Right atrium auricular region (tissue), 2 donors: ENCODE measurements around the gene RNU5B-1. TPM values are rescaled to one million over a fixed set of nuclear protein-coding genes. Genes with fewer than 3 reads are reported as not detected.

Experiments
- DNase-seq: peaks from one replicate; pipeline ENCODE4 v3.0.0-alpha.2; 2019; ENCODE audit warnings: low spot score
- H3K27ac ChIP-seq, 2 donors: fragments of 200-600 bp; sonication (generic); 1 replicate in 1 of 2; 2 replicates in 1 of 2; pipeline ENCODE4 v1.5.1; 2016 to 2019
- H3K27me3 ChIP-seq, 2 donors: fragments of 200-600 bp; sonication (generic); one replicate each; pipeline versions ENCODE4 v1.5.1 to v1.6.0; 2017 to 2019
- H3K36me3 ChIP-seq: fragments of 200-600 bp; sonication (generic); one replicate; pipeline ENCODE4 v1.5.1; 2016
- H3K4me1 ChIP-seq, 2 donors: fragments of 200-600 bp; sonication (generic); one replicate each; pipeline versions ENCODE4 v1.5.1 to v1.6.0; 2017 to 2019
- H3K4me3 ChIP-seq, 2 donors: fragments of 200-600 bp; sonication (generic); 1 replicate in 1 of 2; 2 replicates in 1 of 2; pipeline ENCODE4 v1.5.1; 2017 to 2019; ENCODE audit warnings: mild to moderate bottlenecking in 1 of 2, moderate library complexity in 1 of 2
- H3K9me3 ChIP-seq, 2 donors: fragments of 200-600 bp; sonication (generic); one replicate each; pipeline ENCODE4 v1.5.1; 2019
- total RNA-seq, 2 donors: library from RNA; depleted of rRNA; stranded (reverse); fragments of >200 nt; gene quantifications; one replicate each; pipeline ENCODE4 v1.1.0, GENCODE V29; 2016
- TF ChIP-seq, protein P1 (sequence below), 2 donors: fragments of 200-600 bp; sonication (generic); IDR thresholded peaks; one replicate each; pipeline ENCODE4 v1.5.1; 2019; ENCODE audit warnings: antibody characterized with exemption in 2 of 2

Gene RNU5B-1
- total RNA-seq, 2 donors from 2014 or later = not detected

DNA sequence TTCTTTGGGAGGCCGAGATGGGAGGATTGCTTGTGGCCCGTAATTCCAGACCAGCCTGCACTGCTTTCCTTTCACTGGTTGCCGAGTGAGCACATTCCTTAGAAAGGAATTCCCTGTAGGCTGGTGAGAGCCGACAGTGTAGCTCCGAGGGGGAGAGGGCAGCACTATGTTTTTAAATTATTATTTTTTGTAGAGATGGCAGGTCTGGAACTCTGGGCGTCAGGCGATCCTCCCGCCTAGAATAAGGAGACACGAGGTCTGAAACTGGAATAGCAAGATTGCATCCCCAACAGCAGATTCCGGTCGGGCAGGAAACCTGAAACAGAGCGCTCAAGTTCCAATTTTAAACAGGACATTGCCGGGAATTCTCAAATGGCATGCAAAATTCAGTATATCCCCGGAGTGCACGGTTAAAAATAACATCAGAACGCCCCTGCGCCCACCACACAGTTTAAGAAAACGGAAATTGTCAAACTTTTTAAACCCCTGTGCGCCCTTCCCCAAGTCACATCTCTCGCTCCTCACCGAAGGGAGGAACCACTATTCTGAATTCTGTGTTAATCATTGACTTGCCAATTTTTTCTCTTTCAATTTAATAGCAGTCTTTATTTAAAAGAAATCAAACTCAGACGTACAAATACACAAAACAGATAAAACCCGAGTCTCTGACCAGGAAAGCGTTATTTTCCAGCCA lies 643 bp upstream of the RNU5B-1 start:
- DNase-seq = no peak
- Histone ChIP-seq H3K4me1 (peaks cover 0 to 12% of the 10 kb centered on the region in 2 donors), H3K4me3 (peak overlapping the region; percentile 44 to 61)

DNA sequence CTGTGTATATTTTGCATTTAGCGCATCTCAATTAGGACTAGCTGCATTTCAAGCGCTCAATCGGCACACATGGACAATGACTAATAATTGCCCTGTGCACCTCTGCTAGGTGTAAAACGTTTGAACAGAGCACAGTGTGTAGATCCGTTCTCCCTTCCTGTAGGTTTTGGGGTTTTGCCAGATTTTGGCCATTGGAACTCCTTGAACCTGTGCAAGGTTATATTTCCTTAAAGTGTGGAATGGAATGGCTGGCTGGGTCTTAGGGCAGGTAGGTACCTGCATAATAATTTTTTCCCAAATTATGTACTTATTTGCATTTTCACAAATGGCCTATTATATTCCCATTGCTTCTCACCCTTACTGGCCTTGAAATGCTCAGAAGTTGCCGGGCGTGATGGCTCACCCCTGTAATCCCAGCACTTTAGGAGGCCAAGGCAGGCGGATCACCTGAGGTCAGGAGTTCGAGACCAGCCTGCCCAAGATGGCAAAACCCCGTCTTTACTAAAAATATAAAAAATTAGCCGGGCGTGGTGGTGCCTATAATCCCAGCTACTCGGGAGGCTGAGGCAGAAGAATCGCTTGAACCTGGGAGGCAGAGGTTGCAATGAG lies 777 bp downstream of the RNU5B-1 start:
- H3K27me3 ChIP-seq = no peaks in the 10 kb centered on the region
- H3K4me3 ChIP-seq = peak overlapping the region in 1 of 2 donors; percentile 61
- no peaks in the 10 kb centered on the region for H3K9me3 ChIP-seq
- H3K27ac ChIP-seq = peak overlapping the region; percentile 82 to 92
- peaks cover 0 to 12% of the 10 kb centered on the region in 2 donors for H3K4me1 ChIP-seq
- TF ChIP-seq, protein P1, sequence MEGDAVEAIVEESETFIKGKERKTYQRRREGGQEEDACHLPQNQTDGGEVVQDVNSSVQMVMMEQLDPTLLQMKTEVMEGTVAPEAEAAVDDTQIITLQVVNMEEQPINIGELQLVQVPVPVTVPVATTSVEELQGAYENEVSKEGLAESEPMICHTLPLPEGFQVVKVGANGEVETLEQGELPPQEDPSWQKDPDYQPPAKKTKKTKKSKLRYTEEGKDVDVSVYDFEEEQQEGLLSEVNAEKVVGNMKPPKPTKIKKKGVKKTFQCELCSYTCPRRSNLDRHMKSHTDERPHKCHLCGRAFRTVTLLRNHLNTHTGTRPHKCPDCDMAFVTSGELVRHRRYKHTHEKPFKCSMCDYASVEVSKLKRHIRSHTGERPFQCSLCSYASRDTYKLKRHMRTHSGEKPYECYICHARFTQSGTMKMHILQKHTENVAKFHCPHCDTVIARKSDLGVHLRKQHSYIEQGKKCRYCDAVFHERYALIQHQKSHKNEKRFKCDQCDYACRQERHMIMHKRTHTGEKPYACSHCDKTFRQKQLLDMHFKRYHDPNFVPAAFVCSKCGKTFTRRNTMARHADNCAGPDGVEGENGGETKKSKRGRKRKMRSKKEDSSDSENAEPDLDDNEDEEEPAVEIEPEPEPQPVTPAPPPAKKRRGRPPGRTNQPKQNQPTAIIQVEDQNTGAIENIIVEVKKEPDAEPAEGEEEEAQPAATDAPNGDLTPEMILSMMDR (IDR thresholded peaks at IDR 0.05) = no peak
- no peak for DNase-seq
- H3K36me3 ChIP-seq = no peaks in the 10 kb centered on the region

More for the DNA sequence above, 643 bp upstream of the RNU5B-1 start:
- no peaks in the 10 kb centered on the region for H3K36me3 ChIP-seq
- H3K9me3 ChIP-seq = no peaks in the 10 kb centered on the region
- H3K27ac ChIP-seq = peak overlapping the region; percentile 82 to 92
- TF ChIP-seq, protein P1 (IDR thresholded peaks at IDR 0.05) = no peak
- no peaks in the 10 kb centered on the region for H3K27me3 ChIP-seq

DNA sequence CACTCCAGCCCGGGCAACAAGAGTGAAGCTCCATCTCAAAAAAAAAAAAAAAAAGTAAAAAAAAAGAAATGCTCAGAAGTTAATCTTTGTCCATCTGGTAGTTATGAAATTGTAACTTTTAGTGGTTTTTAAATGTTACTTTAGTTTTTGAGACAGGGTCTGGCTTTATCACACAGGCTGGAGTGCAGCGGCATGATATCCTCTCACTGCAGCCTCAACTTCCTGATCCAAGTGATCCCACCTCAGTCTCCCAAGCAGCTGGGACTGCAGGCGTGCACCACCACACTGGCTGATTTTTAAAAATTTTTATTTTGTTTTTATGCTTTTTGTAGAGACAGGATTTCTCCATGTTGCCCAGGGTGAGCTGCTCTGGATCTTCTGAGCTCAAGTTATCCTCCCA lies 1.3 kb downstream of the RNU5B-1 start:
- Histone ChIP-seq H3K9me3 (no peaks in the 10 kb centered on the region), H3K27ac (no peak overlapping the region), H3K27me3 (no peaks in the 10 kb centered on the region), H3K36me3 (no peaks in the 10 kb centered on the region), H3K4me3 (no peak overlapping the region), H3K4me1 (peaks cover 0 to 12% of the 10 kb centered on the region in 2 donors)
- TF ChIP-seq, protein P1 (IDR thresholded peaks at IDR 0.05) = no peak
- DNase-seq = no peak

DNA sequence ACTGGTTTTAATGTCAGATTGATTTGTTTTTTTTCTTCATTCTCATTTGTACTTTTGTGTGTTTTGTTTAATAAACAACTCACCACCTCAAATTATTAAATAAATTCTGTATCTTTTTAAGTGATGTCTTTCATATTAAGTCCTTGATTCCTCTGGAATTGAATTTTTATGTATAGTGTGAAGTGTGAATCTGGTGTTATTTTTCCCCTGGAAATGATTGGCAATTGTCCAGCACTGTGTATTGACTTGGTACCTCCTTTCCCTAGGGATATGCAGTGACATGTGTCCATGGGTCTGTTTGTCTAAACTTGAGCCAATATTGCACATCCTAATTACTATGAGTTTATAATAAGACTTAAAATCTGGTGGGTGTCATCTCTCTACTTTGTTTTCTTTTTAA lies 2.1 kb downstream of the RNU5B-1 start:
- H3K9me3 ChIP-seq = no peaks in the 10 kb centered on the region
- H3K36me3 ChIP-seq = no peaks in the 10 kb centered on the region
- H3K4me1 ChIP-seq = peaks cover 0 to 12% of the 10 kb centered on the region in 2 donors
- no peak overlapping the region for H3K27ac ChIP-seq
- no peaks in the 10 kb centered on the region for H3K27me3 ChIP-seq
- TF ChIP-seq, protein P1 (IDR thresholded peaks at IDR 0.05) = no peak
- no peak for DNase-seq
- H3K4me3 ChIP-seq = no peak overlapping the region

DNA sequence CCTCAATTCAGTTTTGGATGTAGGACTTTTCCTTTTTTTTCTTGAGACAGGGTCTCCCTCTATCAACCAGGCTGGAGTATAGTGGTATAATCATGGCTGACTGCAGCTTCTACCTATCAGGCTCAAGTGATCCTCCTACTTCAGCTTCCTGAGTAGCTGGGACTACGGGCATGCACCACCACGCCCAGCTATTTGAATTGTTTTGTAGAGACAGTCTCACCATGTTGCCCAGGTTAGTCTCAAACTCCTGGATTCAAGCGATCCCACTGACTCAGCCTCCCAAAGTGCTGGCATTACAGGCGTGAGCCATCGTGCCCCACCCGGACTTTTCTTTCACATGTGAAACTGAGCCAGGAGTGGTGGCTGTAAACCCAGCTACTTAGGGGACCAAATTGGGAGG lies 3.5 kb downstream of the RNU5B-1 start:
- Histone ChIP-seq H3K27ac (no peak overlapping the region), H3K27me3 (no peaks in the 10 kb centered on the region), H3K4me1 (peaks cover 0 to 22% of the 10 kb centered on the region in 2 donors), H3K9me3 (no peaks in the 10 kb centered on the region), H3K36me3 (no peaks in the 10 kb centered on the region), H3K4me3 (no peak overlapping the region)
- TF ChIP-seq, protein P1 (IDR thresholded peaks at IDR 0.05) = no peak
- DNase-seq = no peak
